Measurements from ENCODE around the gene MNDA.

Gene MNDA

DNA sequence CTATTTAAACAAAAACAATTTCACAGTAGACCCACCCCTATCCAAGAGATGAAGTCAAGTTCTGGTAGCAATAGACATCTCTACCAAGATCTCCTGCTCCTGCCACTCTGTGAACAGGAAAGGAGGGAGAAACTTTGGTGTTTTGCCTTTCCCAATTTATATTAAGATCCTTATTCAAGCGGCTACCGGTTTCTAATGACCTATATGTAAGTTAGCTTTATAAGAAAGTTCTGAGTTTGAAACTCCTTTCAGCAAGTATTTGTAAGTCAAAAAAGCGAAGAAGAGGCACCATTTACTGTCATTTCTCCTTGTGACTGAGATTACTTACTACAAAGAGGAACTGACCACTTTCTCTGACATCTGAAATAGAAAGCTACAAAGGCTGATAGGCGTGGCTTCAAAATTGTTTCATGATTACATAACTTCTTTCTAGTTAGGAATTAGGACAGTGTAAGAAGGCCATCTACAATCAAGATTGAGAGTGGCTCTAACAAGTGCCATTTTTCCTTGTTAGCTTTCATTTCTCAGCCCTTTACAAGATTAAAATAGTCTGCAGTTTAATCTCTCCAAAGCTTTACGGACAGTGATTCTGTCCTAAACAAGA is at the start of gene MNDA:
TSS of gene MNDA (plus strand) at position 448 of the 604 bp plus-strand sequence. CDS start 10,803 bp downstream, outside the sequence.
- DNase-seq (ENCODE audit: low spot score) (no peak), FAIRE-seq (no peak)

DNA sequence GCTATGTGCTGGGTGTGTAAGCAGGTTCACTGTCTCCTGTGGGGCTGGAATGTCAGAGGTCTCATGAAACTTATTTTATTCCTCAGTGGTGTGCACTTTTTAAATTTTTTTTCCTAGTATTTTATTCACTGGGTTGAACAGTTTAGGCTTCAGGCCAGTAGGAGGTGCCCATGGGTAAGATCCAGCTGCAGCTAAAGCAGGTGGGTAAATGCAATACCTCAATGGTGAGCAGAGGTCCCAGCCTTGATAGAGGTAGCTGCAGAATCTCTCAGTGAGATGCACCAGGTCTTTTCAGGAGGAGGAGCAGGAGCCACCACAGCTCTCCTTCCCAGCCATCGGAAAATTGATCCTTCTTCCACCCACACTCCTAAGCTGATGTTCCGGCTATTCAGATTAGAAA is 37.5 kb upstream of the MNDA start:
- DNase-seq (ENCODE audit: low spot score) = no peak
- FAIRE-seq = no peak

DNA sequence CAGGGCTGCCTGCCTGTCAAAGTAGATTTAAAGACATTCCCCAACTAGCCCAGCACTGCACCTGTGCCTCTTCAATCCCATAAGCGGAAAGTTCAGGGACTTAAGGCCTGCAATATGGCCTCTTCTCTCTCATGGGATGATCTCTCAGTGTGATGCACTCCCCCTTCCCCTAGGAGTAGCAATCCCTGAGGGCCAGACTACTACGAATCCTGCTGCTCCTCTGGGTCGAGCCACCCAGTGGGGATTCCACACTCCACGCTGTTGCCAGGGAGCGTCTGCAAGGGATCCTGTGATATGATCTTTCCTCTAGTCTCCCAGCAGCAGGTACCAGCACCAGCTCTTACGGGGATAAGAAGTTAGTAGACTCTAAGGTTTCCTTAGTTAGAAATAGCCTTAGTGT is 36.9 kb upstream of the MNDA start:
- no peak for FAIRE-seq

DNA sequence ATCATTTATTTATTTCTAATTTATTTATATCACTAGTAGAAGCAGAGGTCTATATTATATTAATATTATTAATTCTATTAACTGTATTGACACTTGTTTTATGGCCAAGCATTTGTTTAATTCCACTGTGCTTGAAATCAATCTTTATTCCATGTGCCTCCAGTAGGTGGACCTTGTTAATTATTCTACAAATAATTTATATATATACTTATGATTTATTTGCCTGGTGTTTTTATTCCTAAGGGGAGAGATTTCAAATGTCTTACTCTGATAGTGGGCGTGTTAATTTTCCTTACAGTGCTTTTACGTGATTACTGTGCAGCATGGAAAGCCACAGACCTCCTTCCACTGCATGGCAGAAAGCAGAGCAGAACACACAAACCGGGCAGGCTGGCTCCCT is 32.6 kb upstream of the MNDA start:
- FAIRE-seq = no peak

More for the DNA sequence above, 36.9 kb upstream of the MNDA start:
- DNase-seq (ENCODE audit: low spot score) = no peak

DNA sequence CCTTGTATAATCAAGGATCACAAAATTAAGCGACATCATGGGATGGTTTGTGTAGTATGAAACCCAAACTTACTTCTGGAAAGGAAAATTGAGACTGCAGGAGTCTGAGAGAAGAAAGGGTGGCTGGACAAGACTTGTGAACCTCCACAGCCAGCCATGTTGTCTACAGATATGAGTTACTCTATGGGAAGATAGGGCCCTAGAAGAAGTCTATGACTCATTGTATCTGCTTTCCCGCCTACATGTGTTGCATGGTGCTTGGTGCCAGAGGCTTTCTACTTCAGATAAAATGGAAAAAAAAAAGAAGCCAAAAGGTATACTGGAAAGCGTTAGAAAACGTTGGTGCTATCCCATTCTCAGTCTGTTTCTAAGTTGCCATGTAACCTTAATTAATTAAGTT is 31.5 kb upstream of the MNDA start:
- no peak for FAIRE-seq
- no peak for DNase-seq (ENCODE audit: low spot score)

More for the DNA sequence above, 32.6 kb upstream of the MNDA start:
- no peak for DNase-seq (ENCODE audit: low spot score)

DNA sequence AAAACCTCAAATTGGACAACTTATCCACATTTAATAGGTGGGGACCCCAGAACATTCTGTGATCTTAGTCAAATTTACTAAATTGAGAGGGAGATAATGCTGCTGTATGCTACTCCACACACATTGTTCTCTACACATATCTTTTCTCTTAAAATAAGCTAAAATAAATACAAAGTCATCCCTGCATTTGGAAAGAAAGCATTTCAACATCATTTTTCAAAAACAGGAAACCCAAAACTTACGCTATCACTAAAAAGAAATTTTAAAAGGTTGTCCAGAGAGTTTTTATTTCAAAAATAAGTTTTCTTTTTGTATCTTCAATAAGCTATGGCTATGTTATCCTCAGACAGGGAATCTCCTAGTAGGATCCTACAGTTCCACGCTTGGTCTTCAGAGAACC is 30.6 kb upstream of the MNDA start:
- FAIRE-seq (no peak), DNase-seq (ENCODE audit: low spot score) (no peak)

DNA sequence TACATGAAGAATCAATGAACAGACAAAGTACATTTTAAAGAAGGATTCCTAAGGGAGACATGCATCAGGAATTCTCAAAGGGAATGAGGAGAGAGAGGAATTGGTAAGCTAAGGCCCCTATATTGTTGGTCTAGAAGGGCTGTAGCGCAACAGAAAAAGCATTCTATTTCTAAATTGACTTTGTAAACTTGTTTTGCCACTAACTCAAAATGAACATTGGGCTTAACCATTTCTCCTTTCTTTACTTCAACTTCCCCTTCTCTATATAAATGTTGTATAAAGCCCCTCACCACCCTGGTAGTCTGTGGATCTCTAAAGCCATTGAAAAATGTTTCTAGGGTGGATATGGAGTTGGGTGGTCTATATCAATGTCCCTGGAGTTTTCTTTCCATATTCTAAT is 29.8 kb upstream of the MNDA start:
- no peak for FAIRE-seq
- no peak for DNase-seq (ENCODE audit: low spot score)

DNA sequence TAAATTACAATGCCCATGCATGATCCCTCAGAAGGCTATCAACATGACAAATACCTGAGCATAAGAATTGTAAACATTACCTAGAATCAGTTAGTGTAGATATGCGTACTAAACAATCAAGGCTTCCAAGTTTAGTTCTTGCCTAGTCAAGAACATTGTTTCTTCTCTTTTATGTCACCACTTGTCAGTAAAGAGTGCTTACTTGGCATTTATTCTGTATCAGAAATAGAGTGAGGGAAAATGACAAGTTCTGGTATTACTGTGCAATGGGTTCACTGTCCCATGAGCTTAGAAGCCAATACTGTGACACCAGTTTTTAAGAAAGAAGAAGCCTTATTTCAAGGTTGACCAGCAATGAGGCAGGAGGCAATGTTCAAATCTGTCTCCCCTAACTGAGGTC is 27.5 kb upstream of the MNDA start:
- FAIRE-seq = no peak

DNA sequence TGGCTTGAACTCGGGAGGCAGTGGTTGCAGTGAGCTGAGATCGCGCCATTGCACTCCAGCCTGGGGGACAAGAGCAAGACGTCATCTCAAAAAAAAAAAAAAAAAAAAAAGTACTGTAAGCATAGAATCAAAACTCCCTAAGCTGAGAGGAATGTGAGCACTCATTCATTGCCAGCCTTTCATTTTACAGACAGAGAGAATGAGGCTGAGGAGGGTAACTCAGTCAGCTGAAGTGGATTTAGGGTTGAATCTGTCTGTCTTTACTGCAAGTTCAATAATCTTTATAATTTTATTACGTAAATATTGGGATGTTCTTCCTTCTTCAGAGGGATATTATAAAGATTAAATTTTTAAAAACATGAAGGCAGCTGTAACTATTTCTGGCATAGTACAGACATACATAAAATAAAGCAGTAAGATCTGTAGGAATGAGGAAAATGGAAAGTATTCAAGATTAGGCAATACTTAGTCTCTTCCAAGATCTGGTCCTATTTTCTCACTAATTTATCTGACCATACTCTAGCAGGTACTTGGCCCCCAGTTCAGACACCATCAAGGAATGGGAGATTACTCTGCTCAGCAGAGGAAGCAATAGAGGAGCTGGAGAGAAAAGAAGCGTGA is 24.1 kb upstream of the MNDA start:
- FAIRE-seq (no peak), DNase-seq (ENCODE audit: low spot score) (no peak)

More for the DNA sequence above, 27.5 kb upstream of the MNDA start:
- DNase-seq (ENCODE audit: low spot score) = no peak

DNA sequence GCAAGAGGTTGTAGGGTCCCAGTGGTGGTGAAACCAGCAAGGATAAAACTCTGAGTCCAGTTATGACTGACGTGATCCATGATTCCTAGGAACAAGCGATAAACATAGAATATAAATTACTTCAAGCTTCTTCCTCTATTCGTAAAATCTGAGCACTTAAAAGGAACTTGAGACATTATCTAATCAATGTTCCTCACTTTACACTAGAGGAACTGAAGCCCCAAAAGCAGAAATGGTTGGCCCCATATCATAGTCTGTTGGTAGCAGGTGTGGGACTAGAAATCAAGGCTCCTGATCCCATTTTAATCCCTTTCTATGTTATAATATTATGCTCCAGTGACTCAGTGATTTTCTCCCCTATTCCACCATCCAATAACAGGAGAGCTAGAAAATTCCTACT is 21.9 kb upstream of the MNDA start:
- no peak for DNase-seq (ENCODE audit: low spot score)

DNA sequence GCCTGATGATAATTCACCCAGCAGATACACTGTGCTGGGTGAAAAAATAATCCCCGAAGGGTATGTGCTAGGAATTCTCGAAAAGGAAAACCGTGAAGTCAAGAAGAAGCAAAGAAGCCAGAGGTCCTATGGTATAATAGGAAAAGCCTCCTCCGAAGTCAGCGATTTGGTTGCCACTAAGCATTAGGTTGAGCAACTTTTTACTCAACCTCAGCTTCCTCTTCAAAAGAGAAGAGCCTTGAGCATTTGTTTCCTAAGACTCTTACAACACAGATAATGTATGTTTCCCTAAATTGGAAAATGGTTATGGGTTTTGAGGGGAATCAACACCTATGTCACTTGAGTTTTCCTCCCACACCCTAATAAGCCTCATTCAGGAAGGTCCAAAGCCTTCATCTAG is 21.3 kb upstream of the MNDA start:
- FAIRE-seq = no peak

More for the DNA sequence above, 21.9 kb upstream of the MNDA start:
- FAIRE-seq = no peak

DNA sequence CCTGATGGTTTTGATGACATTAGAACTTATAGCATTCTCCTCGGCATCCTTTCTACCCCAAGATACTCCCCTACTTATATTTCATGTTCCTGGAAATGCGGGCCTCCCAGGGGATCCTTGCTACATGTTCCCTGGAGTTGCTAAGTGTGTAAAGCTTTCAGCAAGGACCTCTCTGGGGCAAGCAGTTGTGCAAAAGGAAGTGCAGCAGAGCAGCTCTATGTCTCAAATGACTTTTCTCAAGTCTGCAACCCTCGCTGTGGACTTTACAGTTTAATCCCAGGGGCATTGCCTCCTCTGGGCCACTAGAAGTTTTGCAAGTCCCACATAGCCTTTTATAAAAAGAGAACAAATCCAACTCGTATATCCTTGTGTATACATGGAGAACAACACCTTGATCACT is 20.8 kb upstream of the MNDA start:
- FAIRE-seq (no peak), DNase-seq (ENCODE audit: low spot score) (no peak)

More for the DNA sequence above, 21.3 kb upstream of the MNDA start:
- no peak for DNase-seq (ENCODE audit: low spot score)

DNA sequence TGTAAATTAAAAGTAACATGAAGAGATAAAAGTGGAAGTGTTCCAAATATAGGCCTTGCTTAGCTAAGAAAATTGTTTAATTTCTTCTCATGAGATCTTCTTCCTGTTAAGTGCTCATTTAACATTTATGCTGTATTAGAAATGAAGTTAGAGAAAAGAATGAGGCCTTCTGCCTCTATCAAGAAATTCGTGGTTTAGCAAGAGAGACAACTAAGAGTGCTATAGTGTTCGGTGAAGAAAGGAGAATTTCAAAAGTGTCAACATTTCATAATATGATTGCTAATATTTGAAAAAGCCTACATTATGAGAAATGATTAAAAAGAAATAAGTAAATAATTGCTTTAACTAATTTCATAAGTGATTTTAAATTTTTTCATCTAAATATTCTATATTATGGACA is 18.8 kb upstream of the MNDA start:
- FAIRE-seq = no peak
- DNase-seq (ENCODE audit: low spot score) = no peak

DNA sequence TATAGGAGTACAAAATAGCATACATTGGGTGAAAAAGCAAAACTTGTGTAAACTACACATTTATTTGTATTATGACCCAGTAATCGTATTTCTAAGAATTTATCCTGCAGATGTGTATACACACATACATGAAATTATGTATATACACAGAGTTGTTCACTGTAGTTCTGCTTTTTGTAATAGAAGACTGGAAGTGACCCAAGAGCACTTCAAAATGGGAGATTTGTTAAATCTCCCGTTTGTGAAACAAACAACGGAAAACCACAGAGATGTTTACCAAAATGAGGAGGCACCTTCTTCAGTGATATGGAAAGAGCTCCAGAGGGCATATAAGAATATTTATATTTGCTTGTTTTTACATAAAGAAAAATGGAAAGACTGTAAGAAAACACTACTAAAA is 18.0 kb upstream of the MNDA start:
- DNase-seq (ENCODE audit: low spot score) = no peak
- FAIRE-seq = no peak

DNA sequence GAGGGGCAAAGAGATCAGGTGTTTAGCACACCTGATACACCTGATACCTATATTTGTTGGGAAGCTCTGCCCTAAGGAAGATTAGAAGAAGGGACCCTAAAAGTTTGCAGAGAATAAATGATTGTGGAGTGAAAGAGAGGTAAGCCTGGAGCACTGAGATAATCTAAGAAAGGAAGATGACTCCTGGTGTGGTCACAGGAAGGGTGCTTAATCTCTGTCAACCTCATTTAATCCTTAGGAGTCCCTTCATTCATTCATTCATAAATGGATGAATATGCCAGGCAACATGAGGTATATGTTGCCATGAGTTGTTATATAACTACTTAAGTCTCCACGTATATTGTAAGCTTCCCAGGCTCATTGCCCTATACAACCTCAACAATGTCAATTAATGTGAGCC is 16.2 kb upstream of the MNDA start:
- FAIRE-seq = no peak
- no peak for DNase-seq (ENCODE audit: low spot score)

DNA sequence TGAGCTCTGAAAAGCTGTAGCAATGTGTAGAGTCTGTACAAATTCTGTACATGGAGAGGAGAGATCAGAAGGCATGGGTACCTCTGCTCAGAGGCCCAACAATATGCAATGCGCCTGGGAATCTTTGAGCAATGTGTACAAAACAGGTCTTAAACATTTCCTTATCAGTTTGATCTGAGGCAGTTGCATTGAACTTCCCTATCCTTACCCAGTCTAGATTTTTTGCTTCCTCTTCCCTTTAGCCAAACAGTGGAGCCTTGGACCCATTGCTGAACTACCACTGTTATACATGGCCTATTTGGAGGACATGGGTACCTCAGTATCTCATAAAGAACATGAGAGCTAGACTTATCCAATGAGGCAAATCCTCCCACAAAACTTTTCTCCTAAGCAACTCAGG is 12.6 kb upstream of the MNDA start:
- DNase-seq (ENCODE audit: low spot score) (no peak), FAIRE-seq (no peak)

DNA sequence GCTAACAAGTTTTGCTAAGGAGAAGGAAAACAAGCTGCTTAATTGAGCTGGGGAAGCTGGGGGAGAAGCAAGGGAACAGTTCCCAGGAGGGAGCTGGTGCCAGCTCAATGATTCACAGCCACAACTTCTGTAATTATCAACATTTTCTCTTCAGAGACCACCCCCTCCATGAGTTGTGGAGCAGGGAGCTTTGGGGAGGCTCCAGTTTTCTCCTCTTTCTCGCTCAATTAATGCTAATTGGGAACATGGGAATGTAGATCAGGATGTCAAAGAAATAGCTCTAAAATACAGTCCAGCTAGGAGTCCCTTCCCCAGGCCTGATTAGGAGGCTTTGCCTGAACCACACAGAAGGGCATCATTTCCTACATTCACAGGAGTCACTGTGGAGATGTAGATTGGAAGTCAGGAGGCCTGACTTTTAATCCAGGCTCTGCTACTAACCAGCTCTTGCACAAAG is 12.1 kb upstream of the MNDA start:
- no peak for FAIRE-seq

DNA sequence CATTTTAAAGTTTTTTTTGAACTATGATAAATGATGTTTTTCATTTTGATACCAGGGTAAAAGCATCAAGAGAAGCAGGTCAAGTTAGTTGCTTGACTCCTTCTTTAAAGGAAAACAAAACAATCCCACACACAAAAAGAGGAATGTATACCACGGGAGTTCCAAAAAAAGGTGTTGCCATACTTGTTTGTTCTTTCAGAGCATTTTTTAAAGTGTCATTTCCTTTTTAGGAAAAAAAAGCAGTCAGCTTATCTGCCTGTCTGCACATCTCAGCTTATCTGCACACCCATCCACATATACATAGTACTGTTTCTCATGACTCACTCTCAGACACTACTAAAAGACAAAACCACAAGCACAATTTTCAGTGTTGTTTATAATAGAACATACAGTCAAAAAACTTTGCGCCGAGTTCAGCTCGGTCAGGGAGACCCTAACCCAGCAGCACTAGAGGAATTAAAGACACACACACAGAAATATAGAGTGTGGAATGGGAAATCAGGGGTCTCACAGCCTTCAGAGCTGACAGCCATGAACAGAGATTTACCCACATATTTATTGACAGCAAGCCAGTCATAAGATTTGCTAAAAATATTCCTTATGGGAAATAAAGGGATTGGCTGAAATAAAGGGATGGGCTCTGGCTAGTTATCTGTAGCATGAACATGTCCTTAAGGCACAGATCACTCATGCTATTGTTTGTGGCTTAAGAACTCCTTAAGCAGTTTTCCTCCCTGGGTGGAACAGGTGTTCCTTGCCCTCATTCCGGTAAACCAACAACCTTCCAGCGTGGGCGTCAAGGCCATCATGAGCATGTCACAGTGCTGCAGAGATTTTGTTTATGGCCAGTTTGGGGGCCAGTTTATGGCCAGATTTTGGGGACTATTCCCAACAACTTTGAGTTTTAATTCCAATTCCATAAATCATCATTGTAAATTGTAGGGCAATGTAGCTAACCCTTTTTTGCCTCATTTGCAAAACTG is 11.4 kb upstream of the MNDA start:
- no peak for FAIRE-seq
- no peak for DNase-seq (ENCODE audit: low spot score)

More for the DNA sequence above, 12.1 kb upstream of the MNDA start:
- no peak for DNase-seq (ENCODE audit: low spot score)

DNA sequence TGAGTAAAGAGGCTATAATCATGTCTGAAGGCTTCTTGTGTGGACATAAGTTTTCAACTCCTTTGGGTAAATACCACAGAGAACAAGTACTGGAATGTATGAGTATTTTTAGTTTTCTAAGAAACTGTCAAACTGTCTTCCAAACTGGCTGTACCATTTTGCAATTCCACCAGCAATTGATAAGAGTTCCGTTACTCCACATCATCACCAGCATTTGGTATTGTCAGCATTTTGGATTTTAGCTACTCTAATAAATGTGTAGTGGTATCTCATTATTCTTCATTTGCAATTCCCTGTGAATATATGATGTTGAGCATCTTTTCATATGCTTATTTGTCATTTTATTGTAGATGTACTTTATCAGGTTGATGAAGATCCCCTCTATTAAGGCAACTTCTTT is 9.4 kb upstream of the MNDA start:
- DNase-seq (ENCODE audit: low spot score) (no peak), FAIRE-seq (no peak)

DNA sequence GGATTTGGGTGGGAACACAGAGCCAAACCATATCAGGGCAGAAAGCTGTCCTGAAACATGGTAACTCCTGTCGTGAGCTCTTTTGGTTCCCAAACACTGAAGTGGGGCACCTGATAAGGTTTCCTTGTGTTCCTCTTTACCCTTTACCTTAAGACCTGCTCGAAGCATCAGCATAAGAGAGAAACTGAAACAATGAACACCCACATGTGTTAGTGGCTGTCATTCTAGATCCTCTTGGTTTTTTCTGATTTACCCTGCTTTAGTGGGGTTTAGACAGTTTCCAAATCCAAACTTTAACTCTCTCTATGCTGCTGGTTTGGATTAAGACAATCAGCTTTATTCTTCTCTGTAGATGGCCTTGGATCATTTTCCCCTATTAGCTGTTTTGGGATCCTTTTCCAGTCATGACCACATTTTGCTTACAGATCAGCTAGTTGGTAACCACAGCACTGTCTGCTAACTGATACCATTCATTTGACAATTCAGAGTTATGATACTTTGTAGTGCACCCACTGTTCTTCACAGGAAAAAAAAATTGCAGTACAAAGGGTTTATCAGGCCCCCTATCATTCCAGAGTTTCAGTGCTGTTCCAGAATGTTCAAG is 975 bp upstream of the MNDA start:
- FAIRE-seq (no peak), DNase-seq (ENCODE audit: low spot score) (no peak)

DNA sequence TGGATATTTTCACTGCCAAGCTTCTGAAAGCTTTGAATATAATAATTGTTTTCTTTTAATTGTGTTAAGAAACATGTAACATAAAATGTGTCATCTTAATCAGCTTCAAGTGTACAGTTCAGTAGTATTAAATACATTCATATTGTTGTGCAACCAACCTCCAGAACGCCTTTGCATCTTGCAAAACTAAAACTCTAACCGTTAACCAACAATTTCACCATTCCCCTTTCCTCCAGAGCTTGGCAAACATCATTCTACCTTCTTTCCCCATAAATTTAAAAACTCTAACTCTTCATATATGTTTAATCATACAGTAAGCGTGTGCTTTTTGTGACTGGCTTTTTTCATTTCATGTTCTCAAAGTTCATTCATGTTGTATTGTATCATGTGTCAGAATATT is 2.1 kb downstream of the MNDA start:
- FAIRE-seq (no peak), DNase-seq (ENCODE audit: low spot score) (no peak)

DNA sequence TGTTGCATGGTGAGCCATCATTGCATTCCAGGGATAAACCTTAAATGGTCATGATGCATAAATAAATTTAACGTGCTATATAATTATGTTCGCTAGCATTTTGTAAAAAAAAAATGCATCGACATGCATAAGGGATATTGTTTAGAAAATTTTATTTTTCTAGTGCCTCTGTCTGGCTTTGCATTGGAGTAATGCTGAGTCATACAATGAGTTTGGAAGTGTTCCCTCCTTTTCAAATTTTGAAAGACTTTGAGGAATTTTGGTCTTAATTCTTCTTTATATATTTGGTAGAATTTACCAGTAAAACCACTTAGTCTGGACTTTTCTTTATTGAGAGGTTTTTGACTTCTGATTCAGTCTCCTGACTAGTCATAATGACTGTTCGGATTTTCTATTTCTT is 4.9 kb downstream of the MNDA start:
- FAIRE-seq = no peak

More for the DNA sequence above, 4.9 kb downstream of the MNDA start:
- no peak for DNase-seq (ENCODE audit: low spot score)

All from urothelium cell line (cell line).